ENCODE measurements around the gene CRYBB1.

Gene CRYBB1

GRCh38 chr22:26604368-26604767 is 13.5 kb downstream of the CRYBB1 start:
- TF ChIP-seq CTCF (IDR thresholded peaks at IDR 0.05; ENCODE audit: low read depth, low read length), result no peak

DNA sequence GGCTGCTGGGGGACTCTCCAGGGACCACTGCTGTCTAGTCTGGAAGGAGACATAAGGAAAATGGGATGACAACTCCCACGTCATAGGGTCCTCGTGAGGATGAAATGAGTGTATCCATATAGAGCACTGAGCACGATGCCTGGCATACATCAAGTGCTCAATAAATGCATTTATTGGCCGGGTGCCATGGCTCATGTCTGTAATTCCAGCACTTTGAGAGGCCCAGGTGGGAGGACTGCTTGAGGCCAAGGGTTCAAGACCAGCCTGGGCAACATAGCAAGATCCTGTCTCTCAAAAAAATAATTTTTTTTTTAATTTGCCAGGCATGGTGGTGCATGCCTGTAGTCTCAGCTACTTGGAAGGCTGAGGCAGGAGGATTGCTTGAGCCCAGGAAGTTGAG is 15.7 kb downstream of the CRYBB1 start:
- no peak for TF ChIP-seq CTCF (IDR thresholded peaks at IDR 0.05; ENCODE audit: low read depth, low read length)
- H3K4me3 ChIP-seq (ENCODE audit: low read depth, low read length), result no peak overlapping the region

More at GRCh38 chr22:26604368-26604767, 13.5 kb downstream of the CRYBB1 start:
- H3K4me3 ChIP-seq (ENCODE audit: low read depth, low read length), result no peak overlapping the region

DNA sequence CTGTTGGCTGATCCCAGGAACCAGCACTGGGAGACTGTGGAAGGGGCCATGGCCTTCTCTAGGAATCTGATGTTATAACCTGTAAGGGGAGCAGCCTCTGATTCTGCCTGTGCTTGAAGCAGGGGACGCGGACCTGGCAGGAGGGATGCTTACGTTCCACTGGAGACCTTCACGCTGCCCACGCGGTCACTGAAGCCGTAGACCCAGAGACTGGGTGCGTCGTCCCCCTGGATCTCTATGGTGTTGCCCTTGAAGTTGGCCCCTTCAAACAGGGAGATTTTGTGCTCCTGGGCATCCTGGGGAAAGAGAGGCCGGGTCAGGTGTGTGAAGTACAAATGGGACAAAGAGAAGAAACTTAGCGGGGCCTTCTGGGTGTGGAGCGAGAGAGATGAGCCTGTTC is 16.1 kb downstream of the CRYBB1 start:
- no peak for TF ChIP-seq CTCF (IDR thresholded peaks at IDR 0.05; ENCODE audit: low read depth, low read length)
- no peak overlapping the region for H3K4me3 ChIP-seq (ENCODE audit: low read depth, low read length)

GRCh38 chr22:26599505-26599904 is 18.3 kb downstream of the CRYBB1 start:
- no peak overlapping the region for H3K4me3 ChIP-seq (ENCODE audit: low read depth, low read length)
- TF ChIP-seq CTCF (IDR thresholded peaks at IDR 0.05; ENCODE audit: low read depth, low read length), result no peak

DNA sequence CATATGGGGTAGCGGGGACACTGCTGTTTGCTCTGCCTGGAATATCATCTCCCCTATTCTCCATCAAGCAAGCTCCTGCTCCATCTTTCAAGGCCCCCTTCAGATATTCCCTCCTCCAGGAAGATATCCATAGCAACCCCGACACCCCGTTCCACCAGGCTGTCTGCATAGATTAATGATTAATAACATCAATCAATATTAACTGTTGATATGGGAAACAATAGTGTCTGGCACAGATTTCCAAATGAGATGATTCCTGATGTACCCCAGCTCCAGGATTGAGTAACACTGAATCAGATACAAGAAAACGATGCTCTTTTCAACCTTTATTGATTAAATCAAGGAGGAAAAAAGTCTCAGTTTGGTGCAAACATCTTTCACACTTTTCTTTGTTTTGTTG is 20.3 kb downstream of the CRYBB1 start:
- TF ChIP-seq CTCF (IDR thresholded peaks at IDR 0.05; ENCODE audit: low read depth, low read length), result no peak
- no peak overlapping the region for H3K4me3 ChIP-seq (ENCODE audit: low read depth, low read length)

DNA sequence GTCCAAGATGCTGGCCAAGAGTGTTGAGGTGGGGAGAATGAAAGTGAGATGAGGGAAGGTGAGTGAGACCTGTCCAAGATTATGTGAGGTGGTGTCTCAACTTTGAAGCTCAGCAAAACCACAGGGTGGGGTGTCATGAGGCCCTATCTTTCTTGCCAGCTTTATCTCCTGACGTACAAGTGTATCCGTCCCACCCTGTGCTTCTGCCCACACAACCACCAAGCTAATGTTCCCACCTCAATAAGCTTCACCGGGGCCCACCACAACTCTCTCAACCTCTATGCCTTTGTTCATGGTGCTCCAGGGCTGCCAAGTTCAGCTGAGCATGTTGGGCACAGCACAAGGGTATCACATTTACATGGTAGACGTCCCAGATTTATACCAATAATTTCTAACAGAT is 20.8 kb downstream of the CRYBB1 start:
- TF ChIP-seq CTCF (IDR thresholded peaks at IDR 0.05; ENCODE audit: low read depth, low read length), result no peak
- H3K4me3 ChIP-seq (ENCODE audit: low read depth, low read length), result no peak overlapping the region

DNA sequence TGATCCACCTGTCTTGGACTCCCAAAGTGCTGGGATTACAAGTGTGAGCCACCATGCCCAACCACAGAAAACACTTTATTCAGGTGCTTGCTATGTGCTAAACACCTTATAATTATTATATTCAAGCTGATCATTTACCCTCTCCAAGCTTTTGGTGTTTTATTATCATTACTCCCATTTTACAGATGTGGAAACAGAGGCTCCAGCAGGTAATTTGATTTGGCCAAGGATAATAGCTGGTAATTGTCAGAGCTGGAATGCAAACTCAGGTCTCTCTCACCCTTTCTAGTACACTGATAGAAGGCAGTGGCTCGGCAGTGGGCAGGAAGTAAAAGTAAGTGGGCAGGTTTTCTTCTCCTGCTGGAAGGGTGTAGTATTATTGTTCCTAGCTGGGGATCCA is 24.1 kb downstream of the CRYBB1 start:
- TF ChIP-seq CTCF (IDR thresholded peaks at IDR 0.05; ENCODE audit: low read depth, low read length), result no peak
- H3K4me3 ChIP-seq (ENCODE audit: low read depth, low read length), result no peak overlapping the region

Measured in WI38 (cell line).